NB4 (cell line): Measurements from ENCODE around the gene AOPEP.
A peak's percentile ranks its signal among the peaks of the same experiment; 100 is the strongest.

Experiments
- DNase-seq: peaks from one replicate; pipeline ENCODE4 v3.0.0; 2010; ENCODE audit warnings: low read depth
- H3K4me3 ChIP-seq: one replicate; pipeline ENCODE4 v1.5.1; 2011; ENCODE audit warnings: mild to moderate bottlenecking, low read depth, low read length, moderate library complexity
- MYC ChIP-seq: IDR thresholded peaks from 2 replicates; pipeline ENCODE4 v1.6.1; 2011; ENCODE audit warnings: low read depth, low read length
- POLR2A ChIP-seq: IDR thresholded peaks from 2 replicates; pipeline ENCODE4 v1.6.1; 2011; ENCODE audit warnings: mild to moderate bottlenecking; ENCODE audit not compliant: insufficient read length; ENCODE audit errors: extremely low read depth
- TF ChIP-seq, protein P1 (sequence below): IDR thresholded peaks from 2 replicates; pipeline ENCODE4 v1.6.1; 2011; ENCODE audit warnings: low read depth, low read length
- TF ChIP-seq, protein P2 (sequence below): IDR thresholded peaks from one replicate; pipeline ENCODE4 v1.5.1; 2012; ENCODE audit warnings: low read depth, low read length

Gene AOPEP

DNA sequence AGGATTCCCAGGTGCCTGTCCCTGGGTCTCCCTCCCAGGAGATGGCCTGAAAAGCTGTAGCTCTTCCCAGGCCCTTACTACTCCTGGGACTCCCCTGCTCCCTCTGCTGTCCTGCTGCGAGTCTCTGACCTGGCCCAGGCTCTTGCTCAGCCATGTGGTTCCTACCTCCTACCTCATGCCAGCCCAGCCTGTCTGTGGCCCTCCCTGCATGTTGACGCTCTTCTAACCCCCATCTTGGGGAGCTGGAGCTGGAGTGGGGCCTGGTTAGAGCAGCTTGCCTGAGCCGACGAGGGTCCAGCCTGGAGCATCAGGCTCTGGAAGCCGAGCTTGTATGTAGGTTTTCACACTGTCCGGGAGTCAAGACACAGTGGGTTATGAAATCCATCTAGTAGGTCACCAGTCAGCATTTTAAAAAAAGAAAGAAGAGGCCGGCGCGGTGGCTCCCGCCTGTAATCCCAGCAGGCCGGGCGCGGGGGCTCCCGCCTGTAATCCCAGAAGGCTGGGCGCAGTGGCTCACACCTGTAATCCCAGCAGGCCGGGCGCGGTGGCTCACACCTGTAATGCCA, 346.6 kb downstream of the AOPEP start:
- DNase-seq: peak; percentile 11
- H3K4me3 ChIP-seq: no peak overlapping the region
- TF ChIP-seq, protein P1, sequence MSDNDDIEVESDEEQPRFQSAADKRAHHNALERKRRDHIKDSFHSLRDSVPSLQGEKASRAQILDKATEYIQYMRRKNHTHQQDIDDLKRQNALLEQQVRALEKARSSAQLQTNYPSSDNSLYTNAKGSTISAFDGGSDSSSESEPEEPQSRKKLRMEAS: no peak
- no peak for TF ChIP-seq POLR2A
- no peak for TF ChIP-seq MYC
- TF ChIP-seq, protein P2, sequence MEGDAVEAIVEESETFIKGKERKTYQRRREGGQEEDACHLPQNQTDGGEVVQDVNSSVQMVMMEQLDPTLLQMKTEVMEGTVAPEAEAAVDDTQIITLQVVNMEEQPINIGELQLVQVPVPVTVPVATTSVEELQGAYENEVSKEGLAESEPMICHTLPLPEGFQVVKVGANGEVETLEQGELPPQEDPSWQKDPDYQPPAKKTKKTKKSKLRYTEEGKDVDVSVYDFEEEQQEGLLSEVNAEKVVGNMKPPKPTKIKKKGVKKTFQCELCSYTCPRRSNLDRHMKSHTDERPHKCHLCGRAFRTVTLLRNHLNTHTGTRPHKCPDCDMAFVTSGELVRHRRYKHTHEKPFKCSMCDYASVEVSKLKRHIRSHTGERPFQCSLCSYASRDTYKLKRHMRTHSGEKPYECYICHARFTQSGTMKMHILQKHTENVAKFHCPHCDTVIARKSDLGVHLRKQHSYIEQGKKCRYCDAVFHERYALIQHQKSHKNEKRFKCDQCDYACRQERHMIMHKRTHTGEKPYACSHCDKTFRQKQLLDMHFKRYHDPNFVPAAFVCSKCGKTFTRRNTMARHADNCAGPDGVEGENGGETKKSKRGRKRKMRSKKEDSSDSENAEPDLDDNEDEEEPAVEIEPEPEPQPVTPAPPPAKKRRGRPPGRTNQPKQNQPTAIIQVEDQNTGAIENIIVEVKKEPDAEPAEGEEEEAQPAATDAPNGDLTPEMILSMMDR: no peak

DNA sequence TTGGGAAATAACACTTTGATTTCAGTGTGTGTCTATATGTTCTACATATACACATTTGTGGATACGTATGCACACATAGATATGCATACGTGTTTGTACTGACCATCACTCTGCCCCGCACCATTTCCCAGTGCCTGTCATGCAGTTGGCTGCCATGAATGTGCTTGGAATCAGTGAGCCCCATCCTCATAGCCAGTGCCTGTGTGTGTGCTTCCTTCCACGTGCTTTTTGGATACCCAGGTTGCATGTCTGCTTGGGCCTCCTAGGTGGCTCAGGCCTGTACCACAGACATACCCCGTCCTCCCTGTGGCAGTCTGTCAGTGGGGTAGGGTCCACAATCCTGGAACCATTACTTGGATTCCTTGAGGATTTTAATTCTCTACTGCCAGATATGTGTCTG, 347.4 kb downstream of the AOPEP start:
- no peak for DNase-seq
- TF ChIP-seq, protein P1: no peak
- no peak overlapping the region for H3K4me3 ChIP-seq

DNA sequence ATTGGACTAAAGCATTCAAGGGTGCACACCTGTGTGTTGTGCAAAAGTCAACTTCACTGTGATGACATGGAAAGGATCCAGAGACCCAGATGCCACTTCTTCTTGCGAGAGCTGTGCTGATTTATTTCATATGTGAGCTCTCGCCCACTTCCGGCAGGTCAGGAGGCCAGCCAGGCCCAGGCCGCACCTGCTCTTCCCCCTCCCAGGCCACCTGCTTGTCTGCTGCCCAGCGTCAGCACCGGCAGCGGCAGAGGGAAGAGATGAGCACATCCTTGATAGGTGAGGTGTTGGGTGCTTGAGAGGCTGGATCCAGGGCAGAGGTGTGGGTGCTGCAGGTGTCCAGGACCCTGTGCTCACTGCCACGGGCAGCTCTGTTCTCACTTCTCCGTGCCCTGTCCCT, 348.1 kb downstream of the AOPEP start:
- TF ChIP-seq MYC: no peak
- TF ChIP-seq, protein P2: no peak
- no peak for TF ChIP-seq POLR2A
- TF ChIP-seq, protein P1: no peak
- no peak overlapping the region for H3K4me3 ChIP-seq
- no peak for DNase-seq

DNA sequence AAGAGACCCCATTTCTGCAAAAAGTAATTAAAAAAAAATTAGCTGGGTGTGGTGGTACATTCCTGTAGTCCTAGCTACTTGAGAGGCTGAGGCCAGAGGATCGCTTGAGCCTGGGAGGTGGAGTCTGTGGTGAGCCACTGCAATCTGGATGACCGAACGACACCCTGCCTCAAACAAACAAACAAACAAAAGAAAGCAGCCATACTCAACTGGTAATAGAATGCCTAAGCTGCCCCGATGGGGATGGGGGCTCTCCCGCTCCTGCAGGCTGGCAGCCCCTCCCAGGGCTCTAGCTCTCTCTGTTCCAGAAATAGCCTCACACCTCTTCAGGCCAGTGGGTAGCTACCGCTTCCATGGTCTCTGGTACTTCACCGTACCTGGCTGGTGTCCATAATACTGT, 349.2 kb downstream of the AOPEP start:
- no peak for DNase-seq
- TF ChIP-seq POLR2A (no peak), MYC (no peak)
- TF ChIP-seq, protein P1: no peak
- TF ChIP-seq, protein P2: no peak
- no peak overlapping the region for H3K4me3 ChIP-seq

DNA sequence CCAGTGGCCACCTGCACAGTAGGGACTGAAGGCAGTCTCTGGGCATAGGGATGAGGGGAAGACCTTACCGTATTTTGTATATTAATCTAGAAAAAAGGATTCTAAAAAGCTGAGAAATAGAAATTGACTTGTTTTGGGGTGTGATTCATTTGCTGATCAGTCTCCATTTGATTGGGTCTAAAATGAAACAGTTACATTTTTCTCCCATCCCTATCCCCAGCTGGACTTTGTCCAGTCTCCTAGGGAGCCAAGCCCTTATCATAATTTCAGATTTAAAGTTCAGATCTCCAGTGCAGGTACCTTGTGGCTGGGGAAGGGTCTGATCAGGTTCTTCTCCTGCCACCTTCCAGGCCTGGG, 350.2 kb downstream of the AOPEP start:
- DNase-seq: no peak
- TF ChIP-seq, protein P2: no peak
- TF ChIP-seq MYC (no peak), POLR2A (no peak)
- TF ChIP-seq, protein P1: no peak

DNA sequence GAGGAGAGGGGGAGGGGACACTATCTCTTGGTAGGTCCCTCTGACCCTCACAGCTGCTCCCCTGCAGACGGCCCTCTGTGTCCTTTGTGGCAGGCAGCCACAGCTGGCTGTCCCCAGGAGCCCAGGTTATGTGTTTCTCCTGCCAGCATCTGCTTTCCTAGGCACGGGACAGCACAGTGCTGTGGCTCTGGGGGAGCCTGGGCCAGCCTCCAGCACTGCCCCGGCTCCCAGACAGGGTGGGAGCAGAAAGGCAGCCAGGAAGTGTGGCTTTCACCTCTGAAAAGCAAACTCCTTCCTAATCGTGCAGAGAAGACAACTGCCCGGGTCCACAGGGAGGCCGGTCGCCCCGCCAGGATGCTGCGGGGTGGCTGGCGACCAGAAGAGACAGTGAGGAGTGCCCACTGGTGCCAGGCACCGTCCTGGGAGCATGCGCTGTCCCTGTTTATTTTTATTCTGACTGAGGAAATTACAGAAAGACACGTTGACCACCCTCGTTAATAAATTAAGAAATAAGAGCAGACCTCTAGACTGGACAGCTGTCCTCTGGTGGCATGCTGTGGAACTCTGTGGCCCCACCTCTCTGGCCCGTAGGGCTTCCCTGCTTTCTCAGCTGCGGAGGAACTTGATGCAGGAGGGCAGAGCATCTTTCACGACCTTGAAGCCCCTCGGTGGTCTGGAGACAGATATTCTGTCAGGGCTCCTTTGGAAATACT, 350.7 kb downstream of the AOPEP start:
- H3K4me3 ChIP-seq: no peak overlapping the region
- no peak for DNase-seq
- TF ChIP-seq, protein P1: no peak
- no peak for TF ChIP-seq POLR2A
- TF ChIP-seq, protein P2: no peak
- no peak for TF ChIP-seq MYC

More for the DNA sequence above, 350.2 kb downstream of the AOPEP start:
- H3K4me3 ChIP-seq: no peak overlapping the region
